Ovary (tissue), 3 donors: ENCODE measurements around the gene PCARE.

Experiments used
- CTCF ChIP-seq, 3 donors: fragments of 450-650 bp in 2 of 3; fragments of 200-600 bp in 1 of 3; IDR thresholded peaks; one replicate each; pipeline versions ENCODE4 v1.5.1 to v1.8.0; 2016 to 2022; ENCODE audit warnings: antibody characterized with exemption in 3 of 3, mild to moderate bottlenecking in 1 of 3
- POLR2A ChIP-seq: fragments of 450-650 bp; IDR thresholded peaks from one replicate; pipeline ENCODE4 v1.6.1; 2017; ENCODE audit warnings: antibody characterized with exemption, mild to moderate bottlenecking, moderate library complexity
- donor health status: DM: no; HTN: no; CAD: no.

- no peak for TF ChIP-seq CTCF (IDR thresholded peaks at IDR 0.05)
- TF ChIP-seq POLR2A, result no peak
Observed at GRCh38 chr2:29024882-29025430, 49.4 kb downstream of the PCARE start.
